Neural progenitor cell (in vitro differentiated cells): ENCODE results near the gene INSYN1. TPM values are rescaled to one million over a fixed set of nuclear protein-coding genes. Genes with fewer than 3 reads are reported as not detected.
A peak's percentile ranks its signal among the peaks of the same experiment; 100 is the strongest.

ENCODE experiments used
- DNase-seq: peaks from one replicate; pipeline ENCODE4 v3.0.0-alpha.2; 2016; ENCODE audit warnings: low spot score
- H2AFZ ChIP-seq: fragments of 200-600 bp; sonication (generic); replicated peaks from 2 replicates; pipeline ENCODE4 v1.6.1; 2016; ENCODE audit warnings: antibody characterized with exemption
- H3F3A ChIP-seq: fragments of 200-600 bp; sonication (generic); 2 replicates; pipeline ENCODE4 v1.6.1; 2016; ENCODE audit warnings: antibody characterized with exemption, low read depth
- H3K27ac ChIP-seq: fragments of 200-600 bp; sonication (generic); 2 replicates; pipeline ENCODE4 v1.5.1; 2016; ENCODE audit warnings: mild to moderate bottlenecking
- H3K27me3 ChIP-seq: fragments of 200-600 bp; sonication (generic); 2 replicates; pipeline ENCODE4 v1.6.1; 2016; ENCODE audit warnings: mild to moderate bottlenecking, moderate library complexity
- H3K36me3 ChIP-seq: fragments of 200-600 bp; sonication (generic); 2 replicates; pipeline ENCODE4 v1.5.1; 2016
- H3K4me1 ChIP-seq: fragments of 200-600 bp; sonication (generic); 2 replicates; pipeline ENCODE4 v1.6.1; 2016; ENCODE audit warnings: mixed run types
- H3K4me2 ChIP-seq: fragments of 200-600 bp; sonication (generic); 2 replicates; pipeline ENCODE4 v1.6.1; 2016
- H3K4me3 ChIP-seq: fragments of 200-600 bp; sonication (generic); 2 replicates; pipeline ENCODE4 v1.5.1; 2016
- H3K79me2 ChIP-seq: fragments of 200-600 bp; sonication (generic); 2 replicates; pipeline ENCODE4 v1.6.1; 2016; ENCODE audit warnings: low read depth
- H3K9ac ChIP-seq: fragments of 200-600 bp; sonication (generic); 2 replicates; pipeline ENCODE4 v1.6.1; 2016
- H3K9me3 ChIP-seq: fragments of 200-600 bp; sonication (generic); 2 replicates; pipeline ENCODE4 v1.5.1; 2016; ENCODE audit warnings: low read depth
- H4K20me1 ChIP-seq: fragments of 200-600 bp; sonication (generic); 2 replicates; pipeline ENCODE4 v1.6.1; 2016; ENCODE audit warnings: low read depth
- H3K27ac Mint-ChIP-seq: 3 replicates; pipeline ENCODE4 v1.8.0; 2021; ENCODE audit warnings: mixed read lengths
- H3K27me3 Mint-ChIP-seq: 2 replicates; pipeline ENCODE4 v1.8.0; 2022; ENCODE audit warnings: low read depth, mild to moderate bottlenecking, inconsistent platforms, moderate library complexity, mixed read lengths; ENCODE audit not compliant: insufficient read depth
- H3K36me3 Mint-ChIP-seq: 3 replicates; pipeline ENCODE4 v1.8.0; 2021; ENCODE audit warnings: mixed read lengths
- H3K4me1 Mint-ChIP-seq: 3 replicates; pipeline ENCODE4 v1.8.0; 2021; ENCODE audit warnings: mixed read lengths
- H3K4me3 Mint-ChIP-seq: 3 replicates; pipeline ENCODE4 v1.8.0; 2021; ENCODE audit warnings: mild to moderate bottlenecking, moderate library complexity, mixed read lengths
- H3K9me3 Mint-ChIP-seq: 3 replicates; pipeline ENCODE4 v1.8.0; 2020; ENCODE audit warnings: mixed read lengths
- CTCF ChIP-seq: fragments of 200-600 bp; sonication (generic); IDR thresholded peaks from 2 replicates; pipeline ENCODE4 v1.5.1; 2017; ENCODE audit warnings: antibody characterized with exemption, mild to moderate bottlenecking
- EZH2 ChIP-seq: fragments of 200-600 bp; sonication (generic); IDR thresholded peaks from 2 replicates; pipeline ENCODE4 v1.6.1; 2017; ENCODE audit warnings: antibody characterized with exemption, mild to moderate bottlenecking, moderate library complexity
- EZH2phosphoT487 ChIP-seq: fragments of 200-600 bp; sonication (generic); IDR thresholded peaks from 2 replicates; pipeline ENCODE4 v1.6.1; 2017; ENCODE audit warnings: antibody characterized with exemption
- total RNA-seq: library from RNA; depleted of rRNA; stranded (reverse); fragments of >200 nt; gene quantifications from 2 replicates; pipeline ENCODE4 v1.2.3, GENCODE V29; 2015; ENCODE audit warnings: low replicate concordance

Gene INSYN1
- total RNA-seq, 1 donor from 2014 or later: 0.17 TPM

GRCh38 chr15:73779974-73780373, 26.8 kb upstream of the INSYN1 start:
- no peak for DNase-seq
- no peak overlapping the region for H3K9ac ChIP-seq
- Mint-ChIP-seq H3K4me3 (no peak overlapping the region), H3K36me3 (no peaks in the 10 kb centered on the region), H3K9me3 (no peaks in the 10 kb centered on the region), H3K27ac (peak overlapping the region; percentile 9), H3K27me3 (peaks cover 10% of the 10 kb centered on the region), H3K4me1 (peaks cover 14% of the 10 kb centered on the region)
- TF ChIP-seq EZH2phosphoT487 (no peak), EZH2 (no peak), CTCF (no peak)
- no peaks in the 10 kb centered on the region for H3K27me3 ChIP-seq
- H3K4me2 ChIP-seq: no peak overlapping the region
- H3K4me1 ChIP-seq: peaks cover 8% of the 10 kb centered on the region
- no peak overlapping the region for H3K27ac ChIP-seq
- no peaks in the 10 kb centered on the region for H3K79me2 ChIP-seq
- no peaks in the 10 kb centered on the region for H3K36me3 ChIP-seq
- H3K4me3 ChIP-seq: no peak overlapping the region
- H3K9me3 ChIP-seq: no peaks in the 10 kb centered on the region
- H3F3A ChIP-seq: no peaks in the 10 kb centered on the region
- H2AFZ ChIP-seq: no peak overlapping the region
- H4K20me1 ChIP-seq: no peaks in the 10 kb centered on the region

GRCh38 chr15:73777741-73778140, 24.6 kb upstream of the INSYN1 start:
- no peaks in the 10 kb centered on the region for H3F3A ChIP-seq
- Mint-ChIP-seq H3K9me3 (no peaks in the 10 kb centered on the region), H3K27ac (no peak overlapping the region), H3K4me1 (peaks cover 30% of the 10 kb centered on the region), H3K4me3 (no peak overlapping the region), H3K36me3 (no peaks in the 10 kb centered on the region), H3K27me3 (peaks cover 13% of the 10 kb centered on the region)
- no peak for DNase-seq
- H3K27ac ChIP-seq: no peak overlapping the region
- no peaks in the 10 kb centered on the region for H3K9me3 ChIP-seq
- H3K4me3 ChIP-seq: no peak overlapping the region
- H3K9ac ChIP-seq: no peak overlapping the region
- H3K4me2 ChIP-seq: no peak overlapping the region
- no peaks in the 10 kb centered on the region for H3K27me3 ChIP-seq
- H3K79me2 ChIP-seq: no peaks in the 10 kb centered on the region
- H4K20me1 ChIP-seq: no peaks in the 10 kb centered on the region
- no peak overlapping the region for H2AFZ ChIP-seq
- no peak for TF ChIP-seq EZH2phosphoT487
- TF ChIP-seq EZH2: no peak
- H3K36me3 ChIP-seq: no peaks in the 10 kb centered on the region
- peaks cover 4% of the 10 kb centered on the region for H3K4me1 ChIP-seq

- Histone ChIP-seq H4K20me1 (no peaks in the 10 kb centered on the region), H3K9ac (no peak overlapping the region), H3K9me3 (no peaks in the 10 kb centered on the region), H3K4me2 (no peak overlapping the region), H3F3A (no peaks in the 10 kb centered on the region), H3K27me3 (no peaks in the 10 kb centered on the region), H3K36me3 (no peaks in the 10 kb centered on the region), H2AFZ (no peak overlapping the region), H3K27ac (no peak overlapping the region), H3K4me3 (no peak overlapping the region), H3K4me1 (peaks cover 11% of the 10 kb centered on the region), H3K79me2 (no peaks in the 10 kb centered on the region)
- H3K27ac Mint-ChIP-seq: no peak overlapping the region
- TF ChIP-seq CTCF: no peak
- TF ChIP-seq EZH2phosphoT487: no peak
- TF ChIP-seq EZH2: no peak
- H3K27me3 Mint-ChIP-seq: peaks cover 16% of the 10 kb centered on the region
- H3K36me3 Mint-ChIP-seq: no peaks in the 10 kb centered on the region
- H3K9me3 Mint-ChIP-seq: no peaks in the 10 kb centered on the region
- DNase-seq: no peak
- no peak overlapping the region for H3K4me3 Mint-ChIP-seq
- H3K4me1 Mint-ChIP-seq: peaks cover 36% of the 10 kb centered on the region
Observed at GRCh38 chr15:73773428-73773827, 20.3 kb upstream of the INSYN1 start.

- peak; percentile 44 for DNase-seq
- H3K9me3 Mint-ChIP-seq: no peaks in the 10 kb centered on the region
- no peaks in the 10 kb centered on the region for H3F3A ChIP-seq
Observed at GRCh38 chr15:73771385-73772045, 18.4 kb upstream of the INSYN1 start.

More at GRCh38 chr15:73771385-73772045, 18.4 kb upstream of the INSYN1 start:
- TF ChIP-seq EZH2phosphoT487 (no peak), CTCF (peak; percentile 45), EZH2 (no peak)
- Histone ChIP-seq H3K4me3 (no peak overlapping the region), H4K20me1 (no peaks in the 10 kb centered on the region), H3K4me2 (no peak overlapping the region), H3K79me2 (no peaks in the 10 kb centered on the region), H3K9me3 (no peaks in the 10 kb centered on the region), H3K36me3 (no peaks in the 10 kb centered on the region), H3K4me1 (peaks cover 24% of the 10 kb centered on the region), H3K27me3 (no peaks in the 10 kb centered on the region), H3K9ac (no peak overlapping the region), H2AFZ (peak overlapping the region; percentile 68), H3K27ac (no peak overlapping the region)
- H3K27me3 Mint-ChIP-seq: peaks cover 18% of the 10 kb centered on the region
- H3K36me3 Mint-ChIP-seq: no peaks in the 10 kb centered on the region
- peaks cover 44% of the 10 kb centered on the region for H3K4me1 Mint-ChIP-seq
- peak overlapping the region; percentile 61 for H3K27ac Mint-ChIP-seq
- no peak overlapping the region for H3K4me3 Mint-ChIP-seq
